CD4-positive, alpha-beta T cell (primary cell): ENCODE measurements around the gene OTOA. TPM values are rescaled to one million over a fixed set of nuclear protein-coding genes. Genes with fewer than 3 reads are reported as not detected.

Experiments
- ATAC-seq: fragments of 200-7000 bp; cut with Tn5 transposase; one replicate; pipeline ENCODE4 v1.10.0; 2022; ENCODE audit warnings: mild to moderate bottlenecking; ENCODE audit not compliant: poor library complexity
- CTCF ChIA-PET: fragments of 350-600 bp; sonication (Branson Sonifier 250); formaldehyde crosslinking; loops from one replicate; lab custom pipeline; 2021; ENCODE audit warnings: antibody characterized with exemption, inconsistent platforms; lab: Charles Lee
- POLR2A ChIA-PET: fragments of 350-600 bp; sonication (Branson Sonifier 250); formaldehyde crosslinking; loops from one replicate; lab custom pipeline; 2021; ENCODE audit warnings: antibody characterized with exemption, inconsistent platforms; lab: Charles Lee
- DNase-seq, 14 experiments: peaks; one replicate each; pipeline ENCODE4 v3.0.0-alpha.2; 2013 to 2020; ENCODE audit warnings: mixed read lengths in 2 of 14
- H3K27ac ChIP-seq, 2 donors: one replicate each; pipeline versions ENCODE4 v1.5.1 to v1.7.0; 2013; ENCODE audit warnings: low read length in 2 of 2, low read depth in 1 of 2, mild to moderate bottlenecking in 1 of 2
- H3K27me3 ChIP-seq, 2 experiments: 1 replicate in 1 of 2; 2 replicates in 1 of 2; pipeline versions ENCODE4 v1.6.1 to v1.7.0; 2013; ENCODE audit warnings: low read length in 2 of 2, control low read depth in 1 of 2, mild to moderate bottlenecking in 1 of 2, moderate library complexity in 1 of 2; ENCODE audit not compliant: insufficient read depth in 2 of 2, control insufficient read depth in 1 of 2
- H3K36me3 ChIP-seq: one replicate; pipeline ENCODE4 v1.6.1; 2013; ENCODE audit warnings: low read length, control low read depth; ENCODE audit not compliant: insufficient read depth
- H3K4me1 ChIP-seq: one replicate; pipeline ENCODE4 v1.6.1; 2013; ENCODE audit warnings: low read length, control low read depth; ENCODE audit not compliant: insufficient read depth
- H3K4me3 ChIP-seq: one replicate; pipeline ENCODE4 v1.5.1; 2013; ENCODE audit warnings: mild to moderate bottlenecking, low read length, moderate library complexity
- H3K9me3 ChIP-seq, 2 experiments: 1 replicate in 1 of 2; 2 replicates in 1 of 2; pipeline versions ENCODE4 v1.6.1 to v1.7.0; 2013; ENCODE audit warnings: low read length in 2 of 2, mild to moderate bottlenecking in 2 of 2, control low read depth in 1 of 2, moderate library complexity in 1 of 2; ENCODE audit not compliant: control insufficient read depth in 1 of 2, insufficient read depth in 1 of 2
- H3K27ac Mint-ChIP-seq: one replicate; pipeline ENCODE4 v1.8.0; 2020; ENCODE audit warnings: mixed read lengths
- H3K27me3 Mint-ChIP-seq: one replicate; pipeline ENCODE4 v1.8.0; 2021; ENCODE audit warnings: mixed read lengths
- H3K36me3 Mint-ChIP-seq: one replicate; pipeline ENCODE4 v1.8.0; 2021; ENCODE audit warnings: low read depth, mixed read lengths
- H3K4me1 Mint-ChIP-seq: one replicate; pipeline ENCODE4 v1.8.0; 2021; ENCODE audit warnings: low read depth, mixed read lengths
- H3K4me3 Mint-ChIP-seq: one replicate; pipeline ENCODE4 v1.8.0; 2020; ENCODE audit warnings: mild to moderate bottlenecking, mixed read lengths
- H3K9me3 Mint-ChIP-seq: one replicate; pipeline ENCODE4 v1.8.0; 2020; ENCODE audit warnings: mixed read lengths
- CTCF ChIP-seq: fragments of 200-600 bp; IDR thresholded peaks from one replicate; pipeline ENCODE4 v1.8.0; 2022; ENCODE audit warnings: antibody characterized with exemption, mild to moderate bottlenecking
- intact Hi-C, 2 experiments: fragments of 100-400 bp; cut with DNase I in 1 of 2; cut with micrococcal nuclease in 1 of 2; formaldehyde crosslinking; loops; one replicate each; pipeline versions ENCODE4 v1.15.1 to v1.9.0; 2023 to 2025; cut with DNase I, micrococcal nuclease
- polyA plus RNA-seq, 2 donors: library from polyadenylated mRNA; unstranded; fragments of 120-200 nt; gene quantifications; one replicate each; pipeline ENCODE4 v1.2.1, GENCODE V29; 2013
- total RNA-seq, 174 experiments: library from RNA in 2 of 174; stranded (reverse) in 2 of 174; gene quantifications; one replicate each; pipeline ENCODE4 v1.2.3 and lab custom pipeline; 2021 to 2026

OTOA gene
- total RNA-seq, result under 1 TPM in 1 of 2 experiments, not detected in 1; 0.19 TPM
- polyA plus RNA-seq (2013, experiment 1 of 2), result 0.06 TPM
- polyA plus RNA-seq (2013, experiment 2 of 2), result 0.10 TPM
- total RNA-seq (lab: John Stamatoyannopoulos, UW), result 0 to 0.41 (median 0.07) reads per million in 172 experiments

- Mint-ChIP-seq H3K9me3 (no peaks in the 10 kb centered on the region), H3K4me3 (peak within 1 kb of the TSS; percentile 78), H3K36me3 (no peaks in the 10 kb centered on the region), H3K4me1 (peaks cover 36% of the 10 kb centered on the region), H3K27ac (no peak within 1 kb of the TSS), H3K27me3 (no peaks in the 10 kb centered on the region)
- no peaks in the 10 kb centered on the region for H3K36me3 ChIP-seq
- ATAC-seq (peak; percentile 56), DNase-seq (peak in 10 of 14 experiments; percentile 12 to 55 (median 30))
- TF ChIP-seq CTCF, result no peak
- POLR2A ChIA-PET, result interaction anchor here (1.1 kb wide), 1 partner anchor 18 kb away, joined by 3 read pairs; no protein-coding TSS in a partner anchor
- intact Hi-C loops, result no loop called here
- H3K9me3 ChIP-seq, result no peaks in the 10 kb centered on the region
- CTCF ChIA-PET, result interaction anchor here (1.7 kb wide), 1 partner anchor 45 kb away, joined by 8 read pairs; no protein-coding TSS in a partner anchor
- H3K27ac ChIP-seq, result no peak within 1 kb of the TSS
- H3K4me1 ChIP-seq, result peaks cover 22% of the 10 kb centered on the region
- H3K4me3 ChIP-seq, result peak within 1 kb of the TSS; percentile 37
- H3K27me3 ChIP-seq, result peaks cover 0 to 4% of the 10 kb centered on the region in 2 experiments
These were observed at the start of gene OTOA for GRCh38 chr16:21663889-21664647. Gene OTOA (plus strand): TSS chr16:21663968. CDS start chr16:21678515, 14,547 bp downstream.

- Histone ChIP-seq H3K4me1 (peaks cover 28% of the 10 kb centered on the region), H3K4me3 (no peak overlapping the region), H3K36me3 (peaks cover 8% of the 10 kb centered on the region), H3K27me3 (no peaks in the 10 kb centered on the region), H3K9me3 (no peaks in the 10 kb centered on the region), H3K27ac (no peak overlapping the region)
- no peak for TF ChIP-seq CTCF
- intact Hi-C loops, result loop anchor here in 1 of 2 experiments (2.0 kb wide), 1 partner anchor 30 kb away; no protein-coding TSS in a partner anchor
- no peaks in the 10 kb centered on the region for H3K27me3 Mint-ChIP-seq
- no peak overlapping the region for H3K4me3 Mint-ChIP-seq
- ChIA-PET CTCF (no interaction called here), POLR2A (no interaction called here)
- H3K4me1 Mint-ChIP-seq, result peaks cover 66% of the 10 kb centered on the region
- peaks cover 63% of the 10 kb centered on the region for H3K36me3 Mint-ChIP-seq
- H3K9me3 Mint-ChIP-seq, result no peaks in the 10 kb centered on the region
- no peak overlapping the region for H3K27ac Mint-ChIP-seq
- ATAC-seq (no peak), DNase-seq (no peak)
These were observed 48.9 kb upstream of the OTOA start for GRCh38 chr16:21614896-21615295.

DNA sequence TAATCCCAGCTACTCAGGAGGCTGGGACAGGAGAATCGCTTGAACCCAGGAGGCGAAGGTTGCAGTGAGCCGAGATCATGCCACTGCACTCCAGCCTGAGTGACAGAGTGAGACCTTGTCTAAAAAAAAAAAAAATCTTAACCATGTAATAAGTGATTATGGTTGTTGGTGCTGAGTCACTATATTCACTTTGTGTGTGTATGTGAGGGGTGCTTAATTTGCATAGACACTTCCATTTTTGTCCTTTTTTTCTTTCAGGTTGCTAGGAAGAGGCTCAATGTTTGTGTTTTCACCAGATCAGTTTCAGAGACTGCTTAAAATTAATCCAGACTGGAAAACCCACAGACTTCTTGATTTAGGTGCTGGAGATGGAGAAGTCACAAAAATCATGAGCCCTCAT, 46.2 kb upstream of the OTOA start:
- Mint-ChIP-seq H3K9me3 (no peaks in the 10 kb centered on the region), H3K27ac (no peak overlapping the region), H3K4me1 (peaks cover 65% of the 10 kb centered on the region), H3K27me3 (no peaks in the 10 kb centered on the region), H3K4me3 (no peak overlapping the region), H3K36me3 (peaks cover 76% of the 10 kb centered on the region)
- Histone ChIP-seq H3K4me1 (peaks cover 34% of the 10 kb centered on the region), H3K27ac (no peak overlapping the region), H3K27me3 (no peaks in the 10 kb centered on the region), H3K9me3 (no peaks in the 10 kb centered on the region), H3K4me3 (no peak overlapping the region), H3K36me3 (peaks cover 8% of the 10 kb centered on the region)
- ATAC-seq, result no peak
- ChIA-PET CTCF (no interaction called here), POLR2A (interaction anchor here (1.2 kb wide), 1 partner anchor 16 kb away, joined by 3 read pairs; no protein-coding TSS in a partner anchor)
- DNase-seq, result peak in 2 of 14 experiments; percentile 22 to 29
- TF ChIP-seq CTCF, result no peak
- intact Hi-C loops, result loop anchor here in 1 of 2 experiments (1.0 kb wide), 1 partner anchor 17 kb away; no protein-coding TSS in a partner anchor
